GM04504 (cell line): ENCODE data around the gene SSRP1.

Source experiments
- DNase-seq: peaks from one replicate; pipeline ENCODE4 v3.0.0-alpha.2; 2012; ENCODE audit warnings: low read depth

Gene SSRP1

DNA sequence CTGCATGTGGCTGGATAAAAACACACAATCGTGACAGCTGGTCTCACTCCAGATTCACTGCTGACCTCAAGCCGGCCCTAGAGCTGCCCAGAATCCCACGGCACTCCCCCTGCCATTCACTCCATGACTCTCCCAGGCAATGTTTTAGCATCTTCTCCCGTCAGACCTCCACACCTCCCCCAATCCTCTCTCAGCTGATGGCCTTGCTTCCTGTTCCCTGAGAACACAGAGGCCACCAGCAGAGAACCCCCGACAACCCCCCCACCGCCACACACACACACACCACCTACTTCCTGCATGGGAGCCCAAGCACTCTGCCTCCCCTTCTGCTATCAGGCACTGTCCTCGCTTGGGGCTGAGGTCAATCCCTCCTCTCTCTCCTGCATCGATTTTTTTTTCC, 20.2 kb downstream of the SSRP1 start:
- DNase-seq: no peak

GRCh38 chr11:57314221-57314973, 21.3 kb downstream of the SSRP1 start:
- no peak for DNase-seq

GRCh38 chr11:57313788-57314135, 21.9 kb downstream of the SSRP1 start:
- DNase-seq: no peak

- no peak for DNase-seq
Observed at GRCh38 chr11:57313071-57313787, 22.5 kb downstream of the SSRP1 start.

GRCh38 chr11:57312511-57313021, 23.1 kb downstream of the SSRP1 start:
- DNase-seq: no peak

DNA sequence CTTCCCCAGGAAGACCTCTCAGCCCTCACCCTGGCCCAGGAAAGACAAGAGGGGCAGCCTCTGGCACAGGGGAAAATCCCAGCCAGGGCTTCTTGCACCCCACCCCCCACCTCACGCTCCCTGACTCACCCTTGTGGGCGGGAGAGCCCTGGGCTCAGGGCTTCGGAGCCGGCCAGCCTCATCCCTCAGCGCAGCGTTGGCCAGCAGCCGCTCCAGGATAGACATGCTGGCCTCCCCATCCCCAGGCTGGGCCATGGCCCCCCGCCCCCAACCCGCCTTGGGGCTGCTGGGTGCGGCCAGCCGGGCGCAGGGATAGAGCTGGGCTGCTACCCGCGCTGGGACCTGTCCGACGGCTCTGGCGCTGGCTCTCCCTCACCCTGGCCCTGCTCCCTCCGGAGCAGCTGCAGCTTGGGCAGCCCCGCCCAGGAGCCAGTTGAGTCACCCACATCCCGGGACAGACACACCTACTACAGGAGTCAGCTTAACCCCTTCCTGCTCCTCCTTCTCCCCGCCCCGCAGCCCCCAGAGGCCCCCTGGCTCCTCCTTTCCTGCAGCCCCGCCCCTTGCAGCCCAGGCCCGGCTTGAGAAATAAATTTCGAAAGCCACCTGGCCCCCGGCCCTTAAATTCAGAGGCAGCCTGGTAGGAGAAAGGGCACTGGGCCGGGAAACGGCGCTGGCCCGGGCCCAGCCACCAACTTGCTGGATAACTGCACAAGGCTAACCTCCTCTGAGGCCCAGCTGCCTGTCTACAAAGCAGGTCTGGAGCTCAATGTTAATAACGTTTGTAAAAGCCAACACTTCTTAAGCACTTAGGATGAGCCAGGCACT, 24.4 kb downstream of the SSRP1 start:
- peak; percentile 93 for DNase-seq

- DNase-seq: no peak
Observed at GRCh38 chr11:57310630-57311086, 25.0 kb downstream of the SSRP1 start.

DNA sequence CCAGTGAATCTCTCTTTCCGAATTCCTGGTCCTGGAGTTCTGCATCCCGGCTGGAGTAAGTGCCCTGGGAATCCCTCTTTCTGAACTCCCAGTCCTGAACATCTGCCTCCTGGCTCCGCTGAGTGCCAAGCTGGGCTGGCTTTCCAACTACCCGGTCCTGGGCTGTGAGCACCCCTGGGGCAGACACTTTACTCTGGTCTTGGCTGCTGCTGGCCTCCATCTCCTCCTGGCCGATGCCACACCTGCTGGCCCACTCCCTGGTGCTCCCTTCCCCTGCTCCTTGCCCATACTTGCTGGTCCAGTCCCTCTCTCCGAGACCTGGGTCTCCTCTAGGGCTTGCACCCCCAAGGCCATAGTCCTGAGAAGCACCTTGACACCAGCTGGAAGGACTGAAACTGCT, 25.6 kb downstream of the SSRP1 start:
- no peak for DNase-seq

- no peak for DNase-seq
Observed at GRCh38 chr11:57309106-57310059, 26.3 kb downstream of the SSRP1 start.

DNA sequence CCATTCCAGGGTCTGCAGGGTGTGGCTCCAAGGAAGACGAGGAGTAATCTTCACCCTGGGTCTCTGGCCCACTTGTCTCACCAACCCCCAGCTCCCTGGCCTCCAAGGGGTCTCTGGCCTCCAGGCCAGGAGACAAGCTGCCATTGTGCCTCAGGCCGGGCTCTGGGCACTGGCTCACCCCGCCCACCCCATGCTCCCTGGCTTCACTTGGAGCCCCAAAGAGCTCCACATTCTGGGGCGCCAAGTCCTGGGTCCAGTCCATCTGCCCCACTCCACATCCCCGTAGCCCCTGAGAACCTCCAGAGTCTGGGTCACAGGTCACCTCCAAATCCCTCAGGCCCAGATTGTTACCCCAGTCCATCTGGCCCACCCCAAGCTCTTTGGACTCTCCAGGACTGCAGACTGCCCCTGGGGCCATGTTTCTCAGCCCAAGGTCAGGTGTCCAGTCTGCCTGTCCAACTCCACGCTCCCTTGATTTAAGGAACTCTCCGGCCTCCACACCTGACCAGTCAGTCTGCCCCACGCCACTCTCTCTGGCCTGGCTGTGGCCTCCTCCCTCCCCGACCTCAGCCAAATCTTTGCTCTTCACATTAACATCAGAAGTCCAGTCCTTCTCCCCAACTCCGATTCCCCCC, 27.1 kb downstream of the SSRP1 start:
- no peak for DNase-seq

- DNase-seq: no peak
Observed at GRCh38 chr11:57307666-57308270, 27.9 kb downstream of the SSRP1 start.

DNA sequence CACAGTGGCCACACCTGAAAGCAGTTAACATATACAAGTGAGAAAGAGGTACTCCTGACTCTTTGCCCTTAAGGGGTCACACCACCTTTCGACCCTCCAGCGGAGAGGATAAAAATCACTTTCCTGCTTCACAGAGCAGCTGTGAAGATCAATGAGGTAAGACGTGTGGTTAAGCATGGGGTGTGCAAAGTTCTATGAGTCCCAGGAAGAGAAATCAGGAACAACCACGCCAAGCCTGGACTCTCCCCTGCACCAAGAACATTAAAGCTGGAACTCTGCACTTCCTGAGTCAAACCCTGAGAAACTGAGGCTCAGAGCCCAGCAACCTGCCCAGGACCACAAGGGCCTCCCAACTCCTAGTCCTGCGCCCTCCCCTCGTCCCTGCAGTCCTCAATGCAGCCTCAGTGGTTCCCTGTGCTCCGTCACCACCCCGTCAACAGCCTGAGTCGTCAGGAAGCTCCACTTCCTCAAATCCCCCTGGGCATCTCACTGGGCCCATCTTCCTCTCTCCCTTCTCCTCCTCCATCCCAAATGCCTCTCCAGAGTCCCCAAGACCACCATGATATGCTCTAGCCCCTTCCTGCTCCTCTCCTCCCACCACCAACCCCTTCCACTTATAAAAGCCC, 28.6 kb downstream of the SSRP1 start:
- no peak for DNase-seq

- no peak for DNase-seq
Observed at GRCh38 chr11:57306161-57306876, 29.4 kb downstream of the SSRP1 start.

GRCh38 chr11:57305523-57305922, 30.2 kb downstream of the SSRP1 start:
- no peak for DNase-seq

GRCh38 chr11:57303990-57304579, 31.6 kb downstream of the SSRP1 start:
- DNase-seq: no peak

- DNase-seq: no peak
Observed at GRCh38 chr11:57303280-57303989, 32.3 kb downstream of the SSRP1 start.

GRCh38 chr11:57302489-57302888, 33.2 kb downstream of the SSRP1 start:
- DNase-seq: no peak

DNA sequence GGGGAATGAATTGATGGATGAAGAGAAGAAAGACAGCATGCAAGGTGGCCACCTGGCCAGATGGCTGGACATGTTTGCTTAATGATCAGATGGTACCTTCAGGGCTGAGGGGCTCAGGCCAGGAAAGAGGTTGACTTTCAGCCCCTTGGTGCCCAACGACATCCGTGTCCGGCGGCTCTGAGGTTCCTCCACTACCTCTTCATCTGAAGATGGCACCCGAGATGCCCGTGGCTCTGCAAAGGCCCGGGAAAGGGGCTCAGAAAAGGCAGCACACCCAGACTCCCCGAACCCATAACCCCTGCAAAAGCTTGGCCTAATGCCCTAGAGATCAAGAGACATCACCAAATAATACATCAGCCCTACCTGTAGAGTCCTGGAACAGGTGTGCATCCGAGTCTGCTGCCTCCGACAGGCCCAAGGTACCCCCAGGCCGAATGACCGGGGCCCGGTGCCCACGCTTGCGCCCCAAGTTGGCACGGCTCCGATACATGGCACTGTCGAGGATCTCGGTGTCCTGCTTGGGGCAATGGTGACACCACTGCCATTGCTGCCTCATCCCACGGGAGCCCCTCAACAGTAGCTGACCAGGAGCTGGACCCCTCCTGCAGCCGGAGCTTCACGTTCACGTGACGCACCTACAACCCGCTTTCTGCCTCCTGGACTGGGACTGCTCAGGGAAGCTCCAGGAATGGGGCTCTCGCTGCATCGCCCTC, 33.8 kb downstream of the SSRP1 start:
- DNase-seq: no peak
